GM12878 (cell line): ENCODE data around the gene PNPLA8. TPM values are rescaled to one million over a fixed set of nuclear protein-coding genes. Genes with fewer than 3 reads are reported as not detected.

Experiments used
- ATAC-seq: fragments of 200-7000 bp; cut with Tn5 transposase; 3 replicates; pipeline ENCODE4 v1.9.1; 2020; ENCODE audit warnings: mild to moderate bottlenecking, moderate library complexity
- BruUV-seq: library from RNA; stranded (reverse); fragments of 400-500 nt; replicated peaks from 2 replicates; lab custom pipeline; 2021; lab: Mats Ljungman, UMichigan
- CTCF ChIA-PET: fragments of 300-600 bp; sonication (Branson Sonifier 250); formaldehyde crosslinking; extraction: SDS; loops from one replicate; lab custom pipeline; 2021; ENCODE audit warnings: inconsistent platforms; lab: Yijun Ruan, JAX
- POLR2A ChIA-PET: fragments of 350-600 bp; formaldehyde crosslinking; extraction: SDS; loops from one replicate; lab custom pipeline; 2021; ENCODE audit warnings: inconsistent platforms; lab: Charles Lee
- RAD21 ChIA-PET: fragments of 300-600 bp; sonication (Branson Sonifier 250); formaldehyde crosslinking; loops from one replicate; lab custom pipeline; 2023; ENCODE audit warnings: antibody characterized with exemption; ENCODE audit not compliant: unreplicated experiment; lab: Charles Lee
- SMC1A ChIA-PET: fragments of 300-600 bp; sonication (Branson Sonifier 250); formaldehyde crosslinking; loops from one replicate; lab custom pipeline; 2023; ENCODE audit not compliant: unreplicated experiment, uncharacterized antibody; lab: Charles Lee
- DNase-seq: peaks from one replicate; pipeline ENCODE4 v3.0.0-alpha.2; 2011; ENCODE audit warnings: low read depth, low spot score
- FAIRE-seq: peaks from 3 replicates; lab custom pipeline; 2011; peaks lifted over from hg19 to GRCh38; lab: Jason Lieb, UNC
- H2AFZ ChIP-seq: 2 replicates; pipeline ENCODE4 v1.6.0; 2011; ENCODE audit warnings: low read depth, low read length, control low read depth; ENCODE audit not compliant: control insufficient read depth
- H3K27ac ChIP-seq: 2 replicates; pipeline ENCODE4 v1.5.1; 2011; ENCODE audit warnings: control low read depth; ENCODE audit not compliant: control insufficient read depth, insufficient read depth
- H3K27me3 ChIP-seq, 2 experiments: replicated peaks in 1 of 2; 2 replicates each; pipeline versions ENCODE4 v1.6.0 to v1.6.1; 2011; ENCODE audit warnings: low read length in 1 of 2; ENCODE audit not compliant: control insufficient read depth in 2 of 2, insufficient read depth in 2 of 2
- H3K36me3 ChIP-seq, 2 experiments: 2 replicates each; pipeline ENCODE4 v1.5.1; 2011; ENCODE audit warnings: low read length in 1 of 2; ENCODE audit not compliant: control insufficient read depth in 2 of 2, insufficient read depth in 2 of 2
- H3K4me1 ChIP-seq: 2 replicates; pipeline ENCODE4 v1.6.1; 2011; ENCODE audit warnings: mild to moderate bottlenecking, low read length, moderate library complexity, mixed read lengths; ENCODE audit not compliant: control insufficient read depth, insufficient read depth
- H3K4me2 ChIP-seq: 2 replicates; pipeline ENCODE4 v1.6.0; 2011; ENCODE audit warnings: control low read depth; ENCODE audit not compliant: control insufficient read depth, insufficient read depth
- H3K4me3 ChIP-seq: fragments of 200-600 bp; sonication (generic); 2 replicates; pipeline ENCODE4 v1.5.1; 2016
- H3K79me2 ChIP-seq: 2 replicates; pipeline ENCODE4 v1.6.0; 2011; ENCODE audit warnings: low read length; ENCODE audit not compliant: control insufficient read depth, insufficient read depth
- H3K9ac ChIP-seq: 2 replicates; pipeline ENCODE4 v1.8.0; 2011; ENCODE audit warnings: low read length, control low read depth, mixed read lengths; ENCODE audit not compliant: control insufficient read depth, insufficient read depth
- H3K9me3 ChIP-seq: replicated peaks from 3 replicates; pipeline ENCODE4 v1.5.1; 2011; ENCODE audit warnings: mild to moderate bottlenecking, low read length; ENCODE audit not compliant: control insufficient read depth, insufficient read depth
- H4K20me1 ChIP-seq: 2 replicates; pipeline ENCODE4 v1.6.0; 2011; ENCODE audit not compliant: control insufficient read depth, insufficient read depth
- IKZF1 ChIP-seq: fragments of 450-650 bp; conservative IDR thresholded peaks from 2 replicates; pipeline ENCODE4 v1.6.1; 2017; ENCODE audit warnings: antibody characterized with exemption, mild to moderate bottlenecking
- JUNB ChIP-seq: IDR thresholded peaks from 2 replicates; pipeline ENCODE4 v1.6.1; 2016; ENCODE audit warnings: antibody characterized with exemption, mild to moderate bottlenecking
- NBN ChIP-seq: fragments of 450-650 bp; IDR thresholded peaks from 2 replicates; pipeline ENCODE4 v1.6.1; 2016
- SMARCA5 ChIP-seq: fragments of 450-650 bp; IDR thresholded peaks from 2 replicates; pipeline ENCODE4 v1.6.1; 2017; ENCODE audit warnings: mild to moderate bottlenecking
- SUPT20H ChIP-seq: IDR thresholded peaks from 2 replicates; pipeline ENCODE4 v1.6.1; 2011; ENCODE audit warnings: low read depth, mild to moderate bottlenecking, low read length, moderate library complexity, borderline replicate concordance; ENCODE audit not compliant: control insufficient read depth
- SUZ12 ChIP-seq: fragments of 200-600 bp; sonication (generic); IDR thresholded peaks from one replicate; pipeline ENCODE4 v1.6.1; 2018; ENCODE audit warnings: antibody characterized with exemption, mild to moderate bottlenecking; ENCODE audit not compliant: unreplicated experiment
- ZSCAN29 ChIP-seq: fragments of 450-650 bp; IDR thresholded peaks from 2 replicates; pipeline ENCODE4 v1.6.1; 2017; ENCODE audit warnings: mild to moderate bottlenecking, moderate library complexity
- WGBS: methylation state at CpG from one replicate; pipeline ENCODE4 v1.1.6; 2016; ENCODE audit warnings: low lambda C conversion rate; ENCODE audit not compliant: insufficient replicate concordance, insufficient coverage; ENCODE audit errors: missing lambda C conversion rate; 5-methylcytosine and 5-hydroxymethylcytosine counted together
- in situ Hi-C: fragments of 300-500 bp; cut with MboI; formaldehyde crosslinking; loops from 9 replicates; pipeline ENCODE4 v1.14.3; 2018; ENCODE audit warnings: mixed read lengths
- intact Hi-C: fragments of 100-400 bp; cut with micrococcal nuclease; formaldehyde crosslinking; loops from one replicate; pipeline ENCODE4 v1.14.2; 2022; ENCODE audit not compliant: unreplicated experiment
- polyA plus RNA-seq, 11 experiments: library from polyadenylated mRNA; depleted of rRNA in 4 of 11; unstranded in 6 of 11; stranded (reverse) in 5 of 11; fragments of >200 nt; fragmentation: Nextera tagmentation in 4 of 11; fragmentation: Illumina TruSeq in 1 of 11; extraction: Ambion mirVana in 4 of 11; extraction: Trizol in 1 of 11; gene quantifications; 1 replicate in 1 of 11; 2 replicates in 10 of 11; pipeline versions ENCODE4 v1.2.1 to v1.2.3, GENCODE V29; 2011 to 2016; ENCODE audit warnings: inconsistent platforms in 2 of 11, missing spikeins in 2 of 11, low read depth in 1 of 11
- total RNA-seq, 4 experiments: library from RNA; depleted of rRNA in 3 of 4; stranded (reverse); fragments of >200 nt in 3 of 4; fragmentation: Illumina TruSeq in 1 of 4; extraction: Trizol in 1 of 4; gene quantifications; 2 replicates each; pipeline versions ENCODE4 v1.2.1 to v1.2.3, GENCODE V29; 2013 to 2021
- TF ChIP-seq, protein P1 (sequence below): fragments of 450-650 bp; formaldehyde crosslinking; IDR thresholded peaks from 2 replicates; pipeline ENCODE4 v1.4.0; 2020; ENCODE audit warnings: mild to moderate bottlenecking, moderate library complexity
- TF ChIP-seq, protein P2 (sequence below): IDR thresholded peaks from 2 replicates; pipeline ENCODE4 v1.6.1; 2011; ENCODE audit warnings: borderline replicate concordance, low read depth, mild to moderate bottlenecking, moderate library complexity, mixed read lengths, low read length; ENCODE audit not compliant: insufficient read depth; ENCODE audit errors: extremely low read length
- TF ChIP-seq, protein P3 (sequence below): fragments of 450-650 bp; IDR thresholded peaks from 2 replicates; pipeline ENCODE4 v1.6.1; 2016; ENCODE audit warnings: mild to moderate bottlenecking

The PNPLA8 gene
- total and polyA plus RNA-seq, 10 of the 15 experiments (the other 5 are each of a cell fraction or from before 2014, with no cell fraction given), result 8.0 to 16.3 (median 12.2) TPM

DNA sequence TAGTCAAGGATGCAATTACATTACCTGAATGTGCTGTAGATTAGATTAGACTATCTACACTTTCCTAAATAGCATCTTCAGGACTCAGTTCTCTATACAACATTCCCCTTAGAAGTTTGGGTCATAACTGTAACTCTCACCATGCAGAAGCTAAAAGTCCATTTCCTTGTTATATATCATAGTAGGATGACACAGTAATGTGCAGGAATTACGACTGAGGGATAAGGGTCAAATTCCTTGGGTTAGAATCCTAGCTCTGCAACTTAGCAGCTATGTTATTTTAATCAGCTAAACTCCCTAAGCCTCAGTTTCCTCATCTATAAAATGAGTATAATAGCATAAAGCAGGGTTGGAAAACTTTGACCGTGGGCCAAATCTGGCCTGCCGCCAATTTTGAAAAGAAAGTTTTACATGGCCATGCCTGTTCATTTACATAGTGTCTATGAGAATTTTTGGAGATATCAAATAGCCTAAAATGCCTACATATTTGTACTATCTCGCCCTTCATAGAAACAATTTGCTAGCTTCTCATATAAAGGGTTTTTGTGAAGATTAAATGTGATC lies 84.5 kb downstream of the PNPLA8 start:
- ChIA-PET RAD21 (interaction anchor here (0.6 kb wide), 1 partner anchor 55 kb away, joined by 3 read pairs; no protein-coding TSS in a partner anchor), CTCF (no interaction called here), POLR2A (no interaction called here), SMC1A (interaction anchor here (0.7 to 3.1 kb wide), 4 partner anchors 11 to 57 kb away, joined by 3 to 12 read pairs (median 4); partner anchors contain the start of gene NRCAM)
- Histone ChIP-seq H3K27me3 (no peaks in the 10 kb centered on the region), H3K9ac (no peak overlapping the region), H3K36me3 (no peaks in the 10 kb centered on the region), H3K79me2 (no peaks in the 10 kb centered on the region), H3K4me1 (no peaks in the 10 kb centered on the region), H3K4me2 (no peak overlapping the region), H3K27ac (no peak overlapping the region), H4K20me1 (no peaks in the 10 kb centered on the region), H3K9me3 (no peaks in the 10 kb centered on the region), H2AFZ (no peak overlapping the region), H3K4me3 (no peak overlapping the region)
- DNase-seq, result no peak
- no peak for TF ChIP-seq SMARCA5
- TF ChIP-seq, protein P1, sequence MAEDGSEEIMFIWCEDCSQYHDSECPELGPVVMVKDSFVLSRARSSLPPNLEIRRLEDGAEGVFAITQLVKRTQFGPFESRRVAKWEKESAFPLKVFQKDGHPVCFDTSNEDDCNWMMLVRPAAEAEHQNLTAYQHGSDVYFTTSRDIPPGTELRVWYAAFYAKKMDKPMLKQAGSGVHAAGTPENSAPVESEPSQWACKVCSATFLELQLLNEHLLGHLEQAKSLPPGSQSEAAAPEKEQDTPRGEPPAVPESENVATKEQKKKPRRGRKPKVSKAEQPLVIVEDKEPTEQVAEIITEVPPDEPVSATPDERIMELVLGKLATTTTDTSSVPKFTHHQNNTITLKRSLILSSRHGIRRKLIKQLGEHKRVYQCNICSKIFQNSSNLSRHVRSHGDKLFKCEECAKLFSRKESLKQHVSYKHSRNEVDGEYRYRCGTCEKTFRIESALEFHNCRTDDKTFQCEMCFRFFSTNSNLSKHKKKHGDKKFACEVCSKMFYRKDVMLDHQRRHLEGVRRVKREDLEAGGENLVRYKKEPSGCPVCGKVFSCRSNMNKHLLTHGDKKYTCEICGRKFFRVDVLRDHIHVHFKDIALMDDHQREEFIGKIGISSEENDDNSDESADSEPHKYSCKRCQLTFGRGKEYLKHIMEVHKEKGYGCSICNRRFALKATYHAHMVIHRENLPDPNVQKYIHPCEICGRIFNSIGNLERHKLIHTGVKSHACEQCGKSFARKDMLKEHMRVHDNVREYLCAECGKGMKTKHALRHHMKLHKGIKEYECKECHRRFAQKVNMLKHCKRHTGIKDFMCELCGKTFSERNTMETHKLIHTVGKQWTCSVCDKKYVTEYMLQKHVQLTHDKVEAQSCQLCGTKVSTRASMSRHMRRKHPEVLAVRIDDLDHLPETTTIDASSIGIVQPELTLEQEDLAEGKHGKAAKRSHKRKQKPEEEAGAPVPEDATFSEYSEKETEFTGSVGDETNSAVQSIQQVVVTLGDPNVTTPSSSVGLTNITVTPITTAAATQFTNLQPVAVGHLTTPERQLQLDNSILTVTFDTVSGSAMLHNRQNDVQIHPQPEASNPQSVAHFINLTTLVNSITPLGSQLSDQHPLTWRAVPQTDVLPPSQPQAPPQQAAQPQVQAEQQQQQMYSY (CRISPR knock-in tag), result no peak
- no peak for TF ChIP-seq ZSCAN29
- TF ChIP-seq SUZ12, result no peak
- TF ChIP-seq, protein P2, sequence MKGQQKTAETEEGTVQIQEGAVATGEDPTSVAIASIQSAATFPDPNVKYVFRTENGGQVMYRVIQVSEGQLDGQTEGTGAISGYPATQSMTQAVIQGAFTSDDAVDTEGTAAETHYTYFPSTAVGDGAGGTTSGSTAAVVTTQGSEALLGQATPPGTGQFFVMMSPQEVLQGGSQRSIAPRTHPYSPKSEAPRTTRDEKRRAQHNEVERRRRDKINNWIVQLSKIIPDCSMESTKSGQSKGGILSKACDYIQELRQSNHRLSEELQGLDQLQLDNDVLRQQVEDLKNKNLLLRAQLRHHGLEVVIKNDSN, result no peak
- TF ChIP-seq, protein P3, sequence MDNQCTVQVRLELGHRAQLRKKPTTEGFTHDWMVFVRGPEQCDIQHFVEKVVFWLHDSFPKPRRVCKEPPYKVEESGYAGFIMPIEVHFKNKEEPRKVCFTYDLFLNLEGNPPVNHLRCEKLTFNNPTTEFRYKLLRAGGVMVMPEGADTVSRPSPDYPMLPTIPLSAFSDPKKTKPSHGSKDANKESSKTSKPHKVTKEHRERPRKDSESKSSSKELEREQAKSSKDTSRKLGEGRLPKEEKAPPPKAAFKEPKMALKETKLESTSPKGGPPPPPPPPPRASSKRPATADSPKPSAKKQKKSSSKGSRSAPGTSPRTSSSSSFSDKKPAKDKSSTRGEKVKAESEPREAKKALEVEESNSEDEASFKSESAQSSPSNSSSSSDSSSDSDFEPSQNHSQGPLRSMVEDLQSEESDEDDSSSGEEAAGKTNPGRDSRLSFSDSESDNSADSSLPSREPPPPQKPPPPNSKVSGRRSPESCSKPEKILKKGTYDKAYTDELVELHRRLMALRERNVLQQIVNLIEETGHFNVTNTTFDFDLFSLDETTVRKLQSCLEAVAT, result no peak
- no peak for TF ChIP-seq JUNB
- TF ChIP-seq SUPT20H, result no peak
- no peak for TF ChIP-seq NBN
- TF ChIP-seq IKZF1, result no peak
- 43% methylated on average over 4 of the region's 4 CpGs for WGBS
- in situ Hi-C loops (no loop called here), intact Hi-C loops (no loop called here)
- no TSS peak for BruUV-seq
- FAIRE-seq, result no peak
- no peak for ATAC-seq
